Epithelial cell of proximal tubule (primary cell): ENCODE results near the gene DMC1. TPM values are rescaled to one million over a fixed set of nuclear protein-coding genes. Genes with fewer than 3 reads are reported as not detected.
A peak's percentile ranks its signal among the peaks of the same experiment; 100 is the strongest.

Source experiments
- DNase-seq: peaks from one replicate; pipeline ENCODE4 v3.0.0-alpha.2; 2011; ENCODE audit warnings: low read depth
- H3K4me3 ChIP-seq: 2 replicates; pipeline ENCODE4 v1.5.1; 2011; ENCODE audit warnings: low read depth, mild to moderate bottlenecking, low read length
- CTCF ChIP-seq: conservative IDR thresholded peaks from 2 replicates; pipeline ENCODE4 v1.5.1; 2012; ENCODE audit warnings: low read depth, mild to moderate bottlenecking, low read length
- total RNA-seq: library from RNA; depleted of rRNA; stranded (reverse); fragments of >200 nt; gene quantifications from 2 replicates; pipeline ENCODE4 v1.2.3, GENCODE V29; 2015

Gene DMC1
- total RNA-seq, 1 donor from 2014 or later: 4.4 TPM

- H3K4me3 ChIP-seq: peak within 1 kb of the TSS; percentile 88
- DNase-seq: peak; percentile 80
- TF ChIP-seq CTCF: no peak
These were observed 63.6 kb downstream of the DMC1 start, which contains the start of gene DDX17 for GRCh38 chr22:38506118-38506962. TSS of gene DDX17 (minus strand) at chr22:38506311.

DNA sequence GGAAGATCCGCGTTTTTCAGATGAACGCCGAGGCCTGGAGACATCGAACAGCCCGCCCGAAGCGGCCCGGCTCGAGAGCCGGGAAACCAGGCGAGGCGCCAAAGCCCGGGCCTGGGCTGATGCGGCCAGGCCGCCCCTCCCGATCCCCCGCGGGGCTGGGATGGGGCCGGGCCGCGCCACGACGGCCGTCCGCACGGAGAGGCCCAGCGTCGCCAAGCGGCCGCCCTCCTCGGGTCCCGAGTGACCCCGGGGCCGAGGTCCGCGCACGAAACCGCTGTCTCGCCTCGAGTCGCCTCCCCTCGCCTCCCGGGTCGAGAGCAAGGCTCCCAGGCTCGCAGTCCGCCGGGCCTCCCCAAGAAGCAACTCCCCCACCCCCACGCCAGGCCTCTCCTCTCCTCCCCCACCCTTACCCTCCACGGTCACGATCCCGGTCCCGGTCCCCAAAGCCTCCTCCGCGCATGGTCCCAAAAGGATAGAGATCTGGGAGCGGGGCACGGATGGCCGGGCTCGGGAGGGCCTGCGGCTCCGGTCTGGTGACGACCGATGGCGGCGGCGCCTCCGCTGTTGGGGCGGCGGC lies 64.4 kb downstream of the DMC1 start:
- peak overlapping the region; percentile 88 for H3K4me3 ChIP-seq
- no peak for DNase-seq
- TF ChIP-seq CTCF: no peak

- peak overlapping the region; percentile 88 for H3K4me3 ChIP-seq
- no peak for DNase-seq
- TF ChIP-seq CTCF: no peak
These were observed 65.0 kb downstream of the DMC1 start for GRCh38 chr22:38504731-38505540.

DNA sequence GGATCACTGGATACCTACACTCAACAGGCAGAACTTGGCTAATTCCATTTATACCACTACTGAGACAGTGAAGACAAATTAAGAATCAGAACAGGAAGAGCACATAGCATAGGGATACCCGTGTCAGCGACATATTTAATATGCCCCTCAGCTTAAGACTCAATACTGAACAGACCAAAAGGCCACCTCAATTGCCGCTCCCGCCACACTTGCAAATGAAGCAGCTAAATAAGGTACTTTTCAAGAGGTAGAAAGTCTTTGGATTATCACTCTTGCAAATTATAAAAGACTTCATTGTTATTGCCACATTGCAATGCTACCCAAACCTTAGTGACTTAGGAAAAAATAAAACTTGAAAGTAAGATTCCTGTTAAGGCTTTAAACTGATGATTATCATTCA lies 67.0 kb downstream of the DMC1 start:
- peak overlapping the region; percentile 88 for H3K4me3 ChIP-seq
- no peak for TF ChIP-seq CTCF
- DNase-seq: no peak

- no peak for TF ChIP-seq CTCF
- no peak for DNase-seq
- no peak overlapping the region for H3K4me3 ChIP-seq
These were observed 67.9 kb downstream of the DMC1 start for GRCh38 chr22:38501797-38502672.

- TF ChIP-seq CTCF: no peak
- no peak overlapping the region for H3K4me3 ChIP-seq
- no peak for DNase-seq
These were observed 72.1 kb downstream of the DMC1 start for GRCh38 chr22:38497869-38498268.
